ENCODE results near the gene RAD51B. TPM values are rescaled to one million over a fixed set of nuclear protein-coding genes. Genes with fewer than 3 reads are reported as not detected.

Gene RAD51B
- total RNA-seq, 1 experiment from 2014 or later, result 16.7 TPM

GRCh38 chr14:68623307-68623706 lies 803.7 kb downstream of the RAD51B start:
- Histone ChIP-seq H3K4ac (ENCODE audit: low read depth, low read length) (no peak overlapping the region), H3K79me2 (ENCODE audit: insufficient read depth, low read length) (no peaks in the 10 kb centered on the region), H3K23ac (ENCODE audit: insufficient read length, low read depth, low read length) (no peak overlapping the region), H2BK15ac (ENCODE audit: low read depth, low read length) (no peak overlapping the region), H2BK120ac (ENCODE audit: low read depth, low read length, poor library complexity, severe bottlenecking) (no peak overlapping the region), H3K18ac (ENCODE audit: insufficient read length, low read depth, low read length) (no peak overlapping the region), H3K23me2 (ENCODE audit: insufficient read length, low read depth, low read length, poor library complexity, severe bottlenecking) (peaks cover 1% of the 10 kb centered on the region), H3K9me3 (ENCODE audit: control insufficient read depth, low read depth, low read length) (no peaks in the 10 kb centered on the region), H3K4me1 (ENCODE audit: insufficient read depth, low read length) (no peaks in the 10 kb centered on the region), H3K14ac (ENCODE audit: insufficient read depth, low read length) (no peak overlapping the region), H3T11ph (ENCODE audit: low read length) (no peak overlapping the region), H2BK12ac (ENCODE audit: insufficient read length, low read depth, low read length) (no peak overlapping the region), H4K8ac (replicated peaks; ENCODE audit: insufficient read length, low read depth, low read length) (no peak overlapping the region), H3K27ac (ENCODE audit: insufficient read length, low read depth, low read length) (no peak overlapping the region), H4K20me1 (ENCODE audit: control insufficient read depth, insufficient read depth, insufficient read length) (no peaks in the 10 kb centered on the region), H2BK5ac (ENCODE audit: insufficient read length, low read length) (no peak overlapping the region), H4K5ac (ENCODE audit: insufficient read length, low read depth, low read length) (no peak overlapping the region), H3K9ac (ENCODE audit: extremely low read depth, insufficient read length, low read length) (no peak overlapping the region), H4K91ac (ENCODE audit: insufficient read length, low read depth, low read length) (no peak overlapping the region), H2BK20ac (ENCODE audit: low read depth, low read length, poor library complexity, severe bottlenecking) (no peak overlapping the region), H3K4me2 (ENCODE audit: insufficient read depth, insufficient read length, low read length) (no peak overlapping the region), H2AK5ac (ENCODE audit: insufficient read length, low read length) (no peak overlapping the region), H3K79me1 (ENCODE audit: insufficient read depth, low read depth, low read length, poor library complexity, severe bottlenecking) (no peaks in the 10 kb centered on the region), H3K27me3 (ENCODE audit: insufficient read depth, low read length) (no peaks in the 10 kb centered on the region), H3K56ac (ENCODE audit: insufficient read length, low read depth, low read length) (no peak overlapping the region), H2AFZ (ENCODE audit: low read length) (no peak overlapping the region)
- H3K9me3 Mint-ChIP-seq, result peaks cover 5 to 6% of the 10 kb centered on the region in 2 experiments
- peaks cover 8% of the 10 kb centered on the region for H3K27me3 Mint-ChIP-seq (ENCODE audit: low read depth)
- H3K36me3 Mint-ChIP-seq (ENCODE audit: insufficient read depth in 1 of 3, low read depth in 3 of 3), result peaks cover 2 to 6% (median 5%) of the 10 kb centered on the region in 3 experiments; a peak in 6 of 7 replicates
- WGBS (ENCODE audit: extremely low coverage, insufficient read length, low lambda C conversion rate), result no CpG with 5 or more reads among the region's 3 CpGs
- no peak overlapping the region for H3K4me3 Mint-ChIP-seq
- no peak for DNase-seq
- peaks cover 9 to 17% of the 10 kb centered on the region in 2 experiments for H3K4me1 Mint-ChIP-seq
- no peak for TF ChIP-seq CTCF (conservative IDR thresholded peaks at IDR 0.05)
- peak overlapping the region in 1 of 3 experiments; percentile 37; a peak in 1 of 7 replicates for H3K27ac Mint-ChIP-seq
